Endothelial cell of umbilical vein (primary cell): ENCODE results near the gene MACO1. TPM values are rescaled to one million over a fixed set of nuclear protein-coding genes. Genes with fewer than 3 reads are reported as not detected.

Source experiments
- BruUV-seq: library from RNA; stranded (reverse); fragments of 400-500 nt; replicated peaks from 2 replicates; lab custom pipeline; 2021; lab: Mats Ljungman, UMichigan
- CTCF ChIA-PET: fragments of 300-600, 350-600 bp; sonication (Branson Sonifier 250); formaldehyde crosslinking; loops from one replicate; lab custom pipeline; 2021; ENCODE audit warnings: antibody characterized with exemption, inconsistent platforms; lab: Charles Lee
- POLR2A ChIA-PET: fragments of 300-600, 350-600 bp; sonication (Branson Sonifier 250); formaldehyde crosslinking; loops from one replicate; lab custom pipeline; 2021; ENCODE audit warnings: antibody characterized with exemption, inconsistent platforms; lab: Charles Lee
- DNase-seq: peaks from one replicate; pipeline ENCODE4 v3.0.0-alpha.2; 2011; ENCODE audit warnings: low read depth, low spot score
- FAIRE-seq: peaks from 2 replicates; lab custom pipeline; 2011; peaks lifted over from hg19 to GRCh38; lab: Jason Lieb, UNC
- H2AFZ ChIP-seq: 2 replicates; pipeline ENCODE4 v1.6.0; 2012; ENCODE audit warnings: low read depth, low read length, control low read depth, inconsistent platforms
- H3K27ac ChIP-seq: 2 replicates; pipeline ENCODE4 v1.5.1; 2011; ENCODE audit warnings: low read depth, mild to moderate bottlenecking, control low read depth, low read length, moderate library complexity; ENCODE audit not compliant: insufficient read depth
- H3K27me3 ChIP-seq, 2 experiments: 2 replicates each; pipeline versions ENCODE4 v1.6.0 to v1.6.1; 2011; ENCODE audit warnings: low read length in 2 of 2, mixed read lengths in 1 of 2; ENCODE audit not compliant: control insufficient read depth in 2 of 2, insufficient read depth in 2 of 2
- H3K36me3 ChIP-seq, 2 experiments: 2 replicates in 1 of 2; 3 replicates in 1 of 2; pipeline ENCODE4 v1.5.1; 2011; ENCODE audit warnings: low read length in 2 of 2, mild to moderate bottlenecking in 1 of 2, moderate library complexity in 1 of 2; ENCODE audit not compliant: control insufficient read depth in 2 of 2, insufficient read depth in 2 of 2; ENCODE audit errors: extremely low read depth in 1 of 2
- H3K4me1 ChIP-seq: 3 replicates; pipeline ENCODE4 v1.5.1; 2011; ENCODE audit warnings: mild to moderate bottlenecking, low read length; ENCODE audit not compliant: control insufficient read depth, insufficient read depth; ENCODE audit errors: extremely low read depth
- H3K4me2 ChIP-seq: 2 replicates; pipeline ENCODE4 v1.6.1; 2011; ENCODE audit warnings: low read length, control low read depth, mixed read lengths; ENCODE audit not compliant: insufficient read depth
- H3K4me3 ChIP-seq, 3 experiments: fragments of 200-600 bp in 1 of 3; sonication (generic), shearing (Covaris generic) in 1 of 3; replicated peaks in 1 of 3; 2 replicates each; pipeline ENCODE4 v1.5.1; 2011 to 2016; ENCODE audit warnings: control low read depth in 3 of 3, low read length in 3 of 3, mild to moderate bottlenecking in 2 of 3, inconsistent platforms in 1 of 3, low read depth in 1 of 3, moderate library complexity in 1 of 3; ENCODE audit not compliant: insufficient read depth in 1 of 3
- H3K79me2 ChIP-seq: 2 replicates; pipeline ENCODE4 v1.6.0; 2012; ENCODE audit warnings: low read length, inconsistent platforms; ENCODE audit not compliant: control insufficient read depth, insufficient read depth
- H3K9ac ChIP-seq: replicated peaks from 2 replicates; pipeline ENCODE3; 2011; ENCODE audit warnings: low read length, control low read depth; ENCODE audit not compliant: insufficient read depth; ENCODE audit errors: extremely low read depth
- H3K9me1 ChIP-seq: replicated peaks from 3 replicates; pipeline ENCODE4 v1.6.0; 2011; ENCODE audit warnings: mild to moderate bottlenecking, low read length; ENCODE audit not compliant: control insufficient read depth, insufficient read depth; ENCODE audit errors: extremely low read depth
- H3K9me3 ChIP-seq: replicated peaks from 2 replicates; pipeline ENCODE4 v1.5.1; 2012; ENCODE audit warnings: low read length, inconsistent platforms; ENCODE audit not compliant: control insufficient read depth, insufficient read depth
- H4K20me1 ChIP-seq: replicated peaks from 2 replicates; pipeline ENCODE3; 2011; ENCODE audit warnings: mild to moderate bottlenecking, low read length; ENCODE audit not compliant: control insufficient read depth, insufficient read depth; ENCODE audit errors: extremely low read depth
- MYC ChIP-seq: IDR thresholded peaks from one replicate; pipeline ENCODE4 v1.6.1; 2011; ENCODE audit warnings: mild to moderate bottlenecking, low read depth, low read length
- POLR2A ChIP-seq: IDR thresholded peaks from 2 replicates; pipeline ENCODE4 v1.6.1; 2012; ENCODE audit warnings: low read depth, mild to moderate bottlenecking, control low read depth, low read length
- POLR2AphosphoS5 ChIP-seq: IDR thresholded peaks from 2 replicates; pipeline ENCODE4 v1.6.1; 2012; ENCODE audit warnings: low read depth, mild to moderate bottlenecking, control low read depth, low read length, moderate library complexity; ENCODE audit not compliant: insufficient read depth
- dilution Hi-C: fragments of 300-500 bp; cut with MboI; formaldehyde crosslinking; loops from one replicate; pipeline ENCODE4 v1.15.0; 2019; ENCODE audit warnings: low sequenced_read_pairs; ENCODE audit not compliant: extremely low pct_ligation_motif_present
- intact Hi-C: fragments of 100-400 bp; cut with micrococcal nuclease; formaldehyde crosslinking; loops from one replicate; pipeline ENCODE4 v1.10.0; 2022
- polyA plus RNA-seq, 4 experiments: library from polyadenylated mRNA; depleted of rRNA in 3 of 4; stranded (reverse) in 3 of 4; unstranded in 1 of 4; fragments of >200 nt; gene quantifications; 2 replicates each; pipeline versions ENCODE4 v1.2.1 to v1.2.3, GENCODE V29; 2011 to 2012; ENCODE audit warnings: missing spikeins in 1 of 4
- total RNA-seq: library from RNA; stranded (reverse); gene quantifications from 2 replicates; pipeline ENCODE4 v1.2.3, GENCODE V29; 2021
- TF ChIP-seq, protein P1 (sequence below): IDR thresholded peaks from 2 replicates; pipeline ENCODE4 v1.6.1; 2011; ENCODE audit not compliant: insufficient read depth, insufficient read length
- TF ChIP-seq, protein P2 (sequence below), 2 donors: IDR thresholded peaks; 1 replicate in 1 of 2; 2 replicates in 1 of 2; pipeline ENCODE4 v1.5.1; 2011; ENCODE audit warnings: low read length in 2 of 2, mild to moderate bottlenecking in 2 of 2, moderate library complexity in 2 of 2, control low read depth in 1 of 2, inconsistent platforms in 1 of 2, low read depth in 1 of 2; ENCODE audit not compliant: insufficient read depth in 1 of 2; ENCODE audit errors: extremely low read depth in 1 of 2

The MACO1 gene
- total and polyA plus RNA-seq, 2 donors (not counting 3 experiments of a cell fraction or from before 2014, with no cell fraction given), result 7.7 to 24.4 TPM

DNA sequence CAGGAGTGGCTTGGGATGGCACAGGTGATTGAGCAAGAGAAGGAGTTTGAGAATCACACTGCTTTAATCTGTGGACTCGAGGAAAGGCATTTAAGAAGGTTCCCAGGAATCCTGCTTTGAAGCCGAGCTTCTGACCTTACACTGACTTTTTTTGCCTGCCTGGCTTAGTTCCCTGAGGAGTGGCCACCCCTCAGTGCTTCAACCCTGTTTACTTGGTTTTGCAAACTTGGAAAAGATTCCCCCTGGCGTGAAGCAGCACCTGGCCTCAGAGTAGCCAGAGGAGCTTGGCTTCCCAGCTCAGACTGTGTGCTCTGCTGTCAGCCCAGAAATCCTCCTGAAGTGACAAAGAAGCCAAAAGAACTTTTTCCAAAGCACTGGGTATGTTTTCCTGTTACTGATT, 64.3 kb downstream of the MACO1 start:
- CTCF ChIA-PET, result interaction anchor here (0.6 kb wide), 2 partner anchors 78 to 692 kb away, joined by 3 to 4 read pairs; no protein-coding TSS in a partner anchor
- DNase-seq (no peak), FAIRE-seq (no peak)
- intact Hi-C loops (no loop called here), dilution Hi-C loops (no loop called here)
- Histone ChIP-seq H2AFZ (no peak overlapping the region), H3K27me3 (no peaks in the 10 kb centered on the region), H3K9me3 (no peaks in the 10 kb centered on the region), H4K20me1 (no peaks in the 10 kb centered on the region), H3K4me2 (no peak overlapping the region), H3K4me1 (no peaks in the 10 kb centered on the region), H3K4me3 (no peak overlapping the region), H3K36me3 (peaks cover 17 to 27% of the 10 kb centered on the region in 2 experiments), H3K9ac (no peak overlapping the region), H3K27ac (no peak overlapping the region), H3K9me1 (no peaks in the 10 kb centered on the region), H3K79me2 (no peaks in the 10 kb centered on the region)
- BruUV-seq, result no TSS peak
- TF ChIP-seq MYC, result no peak
- TF ChIP-seq POLR2A, result no peak
- TF ChIP-seq, protein P1, sequence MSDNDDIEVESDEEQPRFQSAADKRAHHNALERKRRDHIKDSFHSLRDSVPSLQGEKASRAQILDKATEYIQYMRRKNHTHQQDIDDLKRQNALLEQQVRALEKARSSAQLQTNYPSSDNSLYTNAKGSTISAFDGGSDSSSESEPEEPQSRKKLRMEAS, result no peak
- TF ChIP-seq, protein P2, sequence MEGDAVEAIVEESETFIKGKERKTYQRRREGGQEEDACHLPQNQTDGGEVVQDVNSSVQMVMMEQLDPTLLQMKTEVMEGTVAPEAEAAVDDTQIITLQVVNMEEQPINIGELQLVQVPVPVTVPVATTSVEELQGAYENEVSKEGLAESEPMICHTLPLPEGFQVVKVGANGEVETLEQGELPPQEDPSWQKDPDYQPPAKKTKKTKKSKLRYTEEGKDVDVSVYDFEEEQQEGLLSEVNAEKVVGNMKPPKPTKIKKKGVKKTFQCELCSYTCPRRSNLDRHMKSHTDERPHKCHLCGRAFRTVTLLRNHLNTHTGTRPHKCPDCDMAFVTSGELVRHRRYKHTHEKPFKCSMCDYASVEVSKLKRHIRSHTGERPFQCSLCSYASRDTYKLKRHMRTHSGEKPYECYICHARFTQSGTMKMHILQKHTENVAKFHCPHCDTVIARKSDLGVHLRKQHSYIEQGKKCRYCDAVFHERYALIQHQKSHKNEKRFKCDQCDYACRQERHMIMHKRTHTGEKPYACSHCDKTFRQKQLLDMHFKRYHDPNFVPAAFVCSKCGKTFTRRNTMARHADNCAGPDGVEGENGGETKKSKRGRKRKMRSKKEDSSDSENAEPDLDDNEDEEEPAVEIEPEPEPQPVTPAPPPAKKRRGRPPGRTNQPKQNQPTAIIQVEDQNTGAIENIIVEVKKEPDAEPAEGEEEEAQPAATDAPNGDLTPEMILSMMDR (IDR thresholded peaks at IDR 0.05; ENCODE audit: extremely low read depth in 1 of 2, insufficient read depth in 1 of 2, low read depth in 1 of 2, low read length in 2 of 2), result no peak
- POLR2A ChIA-PET, result no interaction called here

DNA sequence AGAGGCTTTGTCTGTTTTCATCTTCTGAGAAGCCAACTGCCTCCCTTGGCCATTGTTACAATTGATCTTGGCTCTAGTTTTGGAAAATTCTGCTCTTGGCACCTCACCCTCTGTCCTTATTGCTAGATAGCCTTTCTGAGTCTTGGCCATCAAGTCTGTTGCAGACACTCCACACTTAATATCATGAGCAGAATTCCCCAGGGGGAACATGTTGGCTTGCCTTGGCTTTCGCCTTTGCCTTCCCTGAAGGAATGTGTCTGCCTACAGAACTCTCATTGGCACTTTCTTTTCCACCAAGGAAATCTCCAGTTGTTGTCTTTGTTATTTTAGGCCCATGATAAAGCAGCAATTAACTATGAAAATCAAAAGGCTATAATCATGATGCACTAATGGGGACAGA, 70.0 kb downstream of the MACO1 start:
- FAIRE-seq (no peak), DNase-seq (no peak)
- Histone ChIP-seq H2AFZ (no peak overlapping the region), H3K9me1 (no peaks in the 10 kb centered on the region), H3K27me3 (no peaks in the 10 kb centered on the region), H3K4me3 (no peak overlapping the region), H3K9ac (no peak overlapping the region), H4K20me1 (no peaks in the 10 kb centered on the region), H3K4me1 (no peaks in the 10 kb centered on the region), H3K36me3 (peaks cover 5 to 15% of the 10 kb centered on the region in 2 experiments), H3K27ac (no peak overlapping the region), H3K9me3 (no peaks in the 10 kb centered on the region), H3K79me2 (no peaks in the 10 kb centered on the region), H3K4me2 (no peak overlapping the region)
- intact Hi-C loops (no loop called here), dilution Hi-C loops (no loop called here)
- BruUV-seq, result no TSS peak
- ChIA-PET POLR2A (no interaction called here), CTCF (interaction anchor here (0.6 to 2.3 kb wide), 2 partner anchors 19 to 322 kb away, joined by 3 to 14 read pairs; no protein-coding TSS in a partner anchor)
- TF ChIP-seq, protein P1, result no peak
- TF ChIP-seq POLR2AphosphoS5, result no peak
- TF ChIP-seq, protein P2 (IDR thresholded peaks at IDR 0.05; ENCODE audit: extremely low read depth in 1 of 2, insufficient read depth in 1 of 2, low read depth in 1 of 2, low read length in 2 of 2), result no peak
- TF ChIP-seq POLR2A, result no peak
